GM18858 (cell line): ENCODE measurements around the gene P2RX4.
"Not testable (repeated sequence)": the region's sequence is repeated elsewhere in the genome, so short reads cannot be mapped to it uniquely, and the experiment has no call there.

Source experiments
- ATAC-seq: cut with Tn5 transposase; IDR thresholded peaks from one replicate; pipeline ENCODE4 v1.9.1; 2021; ENCODE audit not compliant: unreplicated experiment

Gene P2RX4

GRCh38 chr12:121273364-121273896, 63.5 kb downstream of the P2RX4 start:
- no peak for ATAC-seq

- no peak for ATAC-seq
These were observed 64.3 kb downstream of the P2RX4 start for GRCh38 chr12:121274036-121274763.

GRCh38 chr12:121277374-121277759, 67.4 kb downstream of the P2RX4 start:
- no peak for ATAC-seq

GRCh38 chr12:121278169-121279070, 68.5 kb downstream of the P2RX4 start:
- no peak for ATAC-seq

GRCh38 chr12:121279071-121279375, 69.1 kb downstream of the P2RX4 start:
- ATAC-seq = no peak

GRCh38 chr12:121279507-121279915, 69.6 kb downstream of the P2RX4 start:
- ATAC-seq = no peak

GRCh38 chr12:121280531-121280930, 70.6 kb downstream of the P2RX4 start:
- not testable (repeated sequence) for ATAC-seq

- ATAC-seq = not testable (repeated sequence)
These were observed 71.2 kb downstream of the P2RX4 start for GRCh38 chr12:121281116-121281515.

- no peak for ATAC-seq
These were observed 72.3 kb downstream of the P2RX4 start for GRCh38 chr12:121282072-121282742.

- not testable (repeated sequence) for ATAC-seq
These were observed 73.0 kb downstream of the P2RX4 start for GRCh38 chr12:121282910-121283309.

- ATAC-seq = no peak
These were observed 73.5 kb downstream of the P2RX4 start for GRCh38 chr12:121283388-121283787.
